H9 (cell line): Measurements from ENCODE around the gene HCN2. TPM values are rescaled to one million over a fixed set of nuclear protein-coding genes. Genes with fewer than 3 reads are reported as not detected.

Source experiments
- DNase-seq: peaks from one replicate; pipeline ENCODE4 v3.0.0-alpha.2; 2017
- H2AFZ ChIP-seq: one replicate; pipeline ENCODE4 v1.6.1; 2013; ENCODE audit warnings: mild to moderate bottlenecking, low read length, control low read depth, moderate library complexity
- H2AK5ac ChIP-seq: 2 replicates; pipeline ENCODE4 v1.6.1; 2013; ENCODE audit warnings: low read length, control low read depth, mixed read lengths; ENCODE audit not compliant: insufficient read length
- H2BK120ac ChIP-seq: one replicate; pipeline ENCODE4 v1.6.1; 2013; ENCODE audit warnings: low read depth, mild to moderate bottlenecking, low read length, control low read depth, inconsistent platforms; ENCODE audit not compliant: poor library complexity, severe bottlenecking
- H2BK12ac ChIP-seq: 2 replicates; pipeline ENCODE4 v1.6.1; 2013; ENCODE audit warnings: low read length, control low read depth, mixed read lengths, low read depth; ENCODE audit not compliant: insufficient read length
- H2BK15ac ChIP-seq: 2 replicates; pipeline ENCODE4 v1.6.1; 2013; ENCODE audit warnings: low read depth, low read length, control low read depth
- H2BK20ac ChIP-seq: one replicate; pipeline ENCODE4 v1.6.1; 2013; ENCODE audit warnings: low read depth, mild to moderate bottlenecking, low read length, control low read depth, inconsistent platforms; ENCODE audit not compliant: poor library complexity, severe bottlenecking
- H2BK5ac ChIP-seq: 2 replicates; pipeline ENCODE4 v1.6.1; 2013; ENCODE audit warnings: low read length, control low read depth, mixed read lengths; ENCODE audit not compliant: insufficient read length
- H3K14ac ChIP-seq: 2 replicates; pipeline ENCODE4 v1.6.1; 2013; ENCODE audit warnings: low read length, control low read depth; ENCODE audit not compliant: insufficient read depth
- H3K18ac ChIP-seq: 2 replicates; pipeline ENCODE4 v1.6.1; 2013; ENCODE audit warnings: low read depth, mild to moderate bottlenecking, mixed read lengths, low read length, control low read depth; ENCODE audit not compliant: insufficient read length
- H3K23ac ChIP-seq: 2 replicates; pipeline ENCODE4 v1.6.1; 2013; ENCODE audit warnings: low read length, control low read depth, mixed read lengths, low read depth; ENCODE audit not compliant: insufficient read length
- H3K23me2 ChIP-seq: 2 replicates; pipeline ENCODE4 v1.6.1; 2013; ENCODE audit warnings: low read depth, mild to moderate bottlenecking, mixed read lengths, low read length, control low read depth; ENCODE audit not compliant: insufficient read length, poor library complexity, severe bottlenecking
- H3K27ac ChIP-seq: 2 replicates; pipeline ENCODE4 v1.5.1; 2013; ENCODE audit warnings: low read length, control low read depth, mixed read lengths, low read depth; ENCODE audit not compliant: insufficient read length
- H3K27me3 ChIP-seq: 2 replicates; pipeline ENCODE4 v1.6.1; 2013; ENCODE audit warnings: low read length, control low read depth, inconsistent platforms; ENCODE audit not compliant: insufficient read depth
- H3K4ac ChIP-seq: 2 replicates; pipeline ENCODE4 v1.6.1; 2013; ENCODE audit warnings: low read depth, mild to moderate bottlenecking, control low read depth, inconsistent platforms, low read length, moderate library complexity
- H3K4me1 ChIP-seq: 2 replicates; pipeline ENCODE4 v1.6.1; 2013; ENCODE audit warnings: low read length, control low read depth, inconsistent platforms; ENCODE audit not compliant: insufficient read depth
- H3K4me2 ChIP-seq: 2 replicates; pipeline ENCODE4 v1.6.1; 2013; ENCODE audit warnings: low read length, control low read depth, mixed read lengths; ENCODE audit not compliant: insufficient read length, insufficient read depth
- H3K56ac ChIP-seq: 2 replicates; pipeline ENCODE4 v1.6.1; 2013; ENCODE audit warnings: low read depth, mild to moderate bottlenecking, mixed read lengths, low read length, control low read depth; ENCODE audit not compliant: insufficient read length
- H3K79me1 ChIP-seq: 2 replicates; pipeline ENCODE4 v1.6.1; 2013; ENCODE audit warnings: low read depth, mild to moderate bottlenecking, moderate library complexity, low read length, control low read depth, inconsistent platforms; ENCODE audit not compliant: insufficient read depth, poor library complexity, severe bottlenecking
- H3K79me2 ChIP-seq: 2 replicates; pipeline ENCODE4 v1.6.1; 2013; ENCODE audit warnings: low read length, control low read depth, inconsistent platforms; ENCODE audit not compliant: insufficient read depth
- H3K9ac ChIP-seq: 2 replicates; pipeline ENCODE4 v1.6.1; 2013; ENCODE audit warnings: low read length, control low read depth, mixed read lengths; ENCODE audit not compliant: insufficient read length; ENCODE audit errors: extremely low read depth
- H3K9me3 ChIP-seq: one replicate; pipeline ENCODE4 v1.6.1; 2013; ENCODE audit warnings: low read depth, low read length, inconsistent platforms; ENCODE audit not compliant: control insufficient read depth
- H3T11ph ChIP-seq: one replicate; pipeline ENCODE4 v1.6.1; 2013; ENCODE audit warnings: mild to moderate bottlenecking, low read length, control low read depth, inconsistent platforms
- H4K20me1 ChIP-seq: one replicate; pipeline ENCODE4 v1.6.1; 2013; ENCODE audit not compliant: control insufficient read depth, insufficient read length, insufficient read depth
- H4K5ac ChIP-seq: 2 replicates; pipeline ENCODE4 v1.6.1; 2013; ENCODE audit warnings: low read depth, mild to moderate bottlenecking, mixed read lengths, low read length, control low read depth; ENCODE audit not compliant: insufficient read length
- H4K8ac ChIP-seq: replicated peaks from 2 replicates; pipeline ENCODE4 v1.6.1; 2013; ENCODE audit warnings: low read length, control low read depth, mixed read lengths, low read depth; ENCODE audit not compliant: insufficient read length
- H4K91ac ChIP-seq: 2 replicates; pipeline ENCODE4 v1.6.1; 2013; ENCODE audit warnings: low read depth, mild to moderate bottlenecking, moderate library complexity, mixed read lengths, low read length, control low read depth; ENCODE audit not compliant: insufficient read length
- H3K27ac Mint-ChIP-seq, 3 experiments: 2 replicates in 2 of 3; 3 replicates in 1 of 3; pipeline ENCODE4 v1.8.0; 2020 to 2021; ENCODE audit warnings: mixed read lengths in 3 of 3, mild to moderate bottlenecking in 1 of 3, moderate library complexity in 1 of 3
- H3K27me3 Mint-ChIP-seq: 2 replicates; pipeline ENCODE4 v1.8.0; 2021; ENCODE audit warnings: low read depth, mild to moderate bottlenecking, moderate library complexity, mixed read lengths
- H3K36me3 Mint-ChIP-seq, 3 experiments: 2 replicates in 2 of 3; 3 replicates in 1 of 3; pipeline ENCODE4 v1.8.0; 2020 to 2021; ENCODE audit warnings: low read depth in 3 of 3, mixed read lengths in 3 of 3; ENCODE audit not compliant: insufficient read depth in 1 of 3
- H3K4me1 Mint-ChIP-seq, 2 experiments: 2 replicates each; pipeline ENCODE4 v1.8.0; 2020; ENCODE audit warnings: mixed read lengths in 2 of 2
- H3K4me3 Mint-ChIP-seq, 2 experiments: 2 replicates in 1 of 2; 3 replicates in 1 of 2; pipeline ENCODE4 v1.8.0; 2020 to 2021; ENCODE audit warnings: mild to moderate bottlenecking in 2 of 2, mixed read lengths in 2 of 2, moderate library complexity in 1 of 2
- H3K9me3 Mint-ChIP-seq, 2 experiments: 2 replicates in 1 of 2; 3 replicates in 1 of 2; pipeline ENCODE4 v1.8.0; 2020; ENCODE audit warnings: mild to moderate bottlenecking in 2 of 2, mixed read lengths in 2 of 2, moderate library complexity in 1 of 2
- WGBS: extraction: QIAGEN DNeasy Blood & Tissue Kit; methylation state at CpG from one replicate; pipeline ENCODE4 v1.1.7; 2013; ENCODE audit warnings: missing lambda C conversion rate, low lambda C conversion rate, mixed read lengths; ENCODE audit not compliant: insufficient read length; ENCODE audit errors: extremely low coverage; 5-methylcytosine and 5-hydroxymethylcytosine counted together
- total RNA-seq: library from RNA; stranded (reverse); gene quantifications from 2 replicates; pipeline ENCODE4 v1.2.1, GENCODE V29; 2021
- TF ChIP-seq, protein P1 (sequence below): fragments of 200-600 bp; sonication (generic); conservative IDR thresholded peaks from 3 replicates; pipeline ENCODE4 v1.8.0; 2021; ENCODE audit warnings: antibody characterized with exemption, mild to moderate bottlenecking

Gene HCN2
- total RNA-seq, 1 experiment from 2014 or later, result 3.7 TPM

DNA sequence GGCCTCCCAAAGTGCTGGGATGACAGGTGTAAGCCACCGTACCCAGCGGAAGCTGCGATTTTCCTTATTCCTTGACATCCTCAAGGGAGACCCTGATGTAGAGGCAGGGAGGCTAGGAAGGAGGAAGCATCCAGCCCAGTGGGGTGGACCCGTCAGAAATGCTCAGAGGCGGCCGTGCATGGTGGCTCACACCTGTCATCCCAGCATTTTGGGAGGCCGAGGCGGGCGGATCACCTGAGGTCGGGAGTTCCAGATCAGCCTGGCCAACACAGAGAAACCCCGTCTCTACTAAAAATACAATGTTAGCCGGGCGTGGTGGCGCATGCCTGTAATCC, 34.2 kb upstream of the HCN2 start:
- no peak overlapping the region for H2AFZ ChIP-seq
- TF ChIP-seq, protein P1, sequence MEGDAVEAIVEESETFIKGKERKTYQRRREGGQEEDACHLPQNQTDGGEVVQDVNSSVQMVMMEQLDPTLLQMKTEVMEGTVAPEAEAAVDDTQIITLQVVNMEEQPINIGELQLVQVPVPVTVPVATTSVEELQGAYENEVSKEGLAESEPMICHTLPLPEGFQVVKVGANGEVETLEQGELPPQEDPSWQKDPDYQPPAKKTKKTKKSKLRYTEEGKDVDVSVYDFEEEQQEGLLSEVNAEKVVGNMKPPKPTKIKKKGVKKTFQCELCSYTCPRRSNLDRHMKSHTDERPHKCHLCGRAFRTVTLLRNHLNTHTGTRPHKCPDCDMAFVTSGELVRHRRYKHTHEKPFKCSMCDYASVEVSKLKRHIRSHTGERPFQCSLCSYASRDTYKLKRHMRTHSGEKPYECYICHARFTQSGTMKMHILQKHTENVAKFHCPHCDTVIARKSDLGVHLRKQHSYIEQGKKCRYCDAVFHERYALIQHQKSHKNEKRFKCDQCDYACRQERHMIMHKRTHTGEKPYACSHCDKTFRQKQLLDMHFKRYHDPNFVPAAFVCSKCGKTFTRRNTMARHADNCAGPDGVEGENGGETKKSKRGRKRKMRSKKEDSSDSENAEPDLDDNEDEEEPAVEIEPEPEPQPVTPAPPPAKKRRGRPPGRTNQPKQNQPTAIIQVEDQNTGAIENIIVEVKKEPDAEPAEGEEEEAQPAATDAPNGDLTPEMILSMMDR, result no peak
- H2AK5ac ChIP-seq, result no peak overlapping the region
- H2BK15ac ChIP-seq, result no peak overlapping the region
- Mint-ChIP-seq H3K27ac (no peak overlapping the region), H3K9me3 (peaks cover 0 to 3% of the 10 kb centered on the region in 2 experiments; a peak in 1 of 5 replicates), H3K36me3 (peaks cover 0 to 4% (median 2%) of the 10 kb centered on the region in 3 experiments; a peak in 2 of 7 replicates), H3K27me3 (peaks cover 17% of the 10 kb centered on the region), H3K4me1 (peaks cover 9 to 16% of the 10 kb centered on the region in 2 experiments), H3K4me3 (no peak overlapping the region)
- no peak overlapping the region for H4K5ac ChIP-seq
- no peak overlapping the region for H4K8ac ChIP-seq
- H3K23ac ChIP-seq, result no peak overlapping the region
- no peak for DNase-seq
- no peaks in the 10 kb centered on the region for H4K20me1 ChIP-seq
- no peak overlapping the region for H3K14ac ChIP-seq
- no peak overlapping the region for H3T11ph ChIP-seq
- WGBS, result no CpG with 5 or more reads among the region's 14 CpGs
- no peak overlapping the region for H3K18ac ChIP-seq
- no peaks in the 10 kb centered on the region for H3K27me3 ChIP-seq
- no peaks in the 10 kb centered on the region for H3K9me3 ChIP-seq
- no peak overlapping the region for H3K56ac ChIP-seq
- H2BK12ac ChIP-seq, result no peak overlapping the region
- H3K79me2 ChIP-seq, result no peaks in the 10 kb centered on the region
- no peaks in the 10 kb centered on the region for H3K4me1 ChIP-seq
- H3K4ac ChIP-seq, result no peak overlapping the region
- H3K23me2 ChIP-seq, result no peaks in the 10 kb centered on the region
- no peak overlapping the region for H2BK120ac ChIP-seq
- H3K4me2 ChIP-seq, result no peak overlapping the region
- H3K27ac ChIP-seq, result no peak overlapping the region
- H2BK5ac ChIP-seq, result no peak overlapping the region
- H3K9ac ChIP-seq, result no peak overlapping the region
- no peak overlapping the region for H2BK20ac ChIP-seq
- H4K91ac ChIP-seq, result no peak overlapping the region
- H3K79me1 ChIP-seq, result no peaks in the 10 kb centered on the region
